GM12878 (cell line): ENCODE results near the gene CAMK2G. TPM values are rescaled to one million over a fixed set of nuclear protein-coding genes. Genes with fewer than 3 reads are reported as not detected.
"Not testable (repeated sequence)": the region's sequence is repeated elsewhere in the genome, so short reads cannot be mapped to it uniquely, and the experiment has no call there.

ENCODE experiments used
- ATAC-seq: fragments of 200-7000 bp; cut with Tn5 transposase; 3 replicates; pipeline ENCODE4 v1.9.1; 2020; ENCODE audit warnings: mild to moderate bottlenecking, moderate library complexity
- BruUV-seq: library from RNA; stranded (reverse); fragments of 400-500 nt; replicated peaks from 2 replicates; lab custom pipeline; 2021; lab: Mats Ljungman, UMichigan
- CTCF ChIA-PET: fragments of 300-600 bp; sonication (Branson Sonifier 250); formaldehyde crosslinking; extraction: SDS; loops from one replicate; lab custom pipeline; 2021; ENCODE audit warnings: inconsistent platforms; lab: Yijun Ruan, JAX
- POLR2A ChIA-PET: fragments of 350-600 bp; formaldehyde crosslinking; extraction: SDS; loops from one replicate; lab custom pipeline; 2021; ENCODE audit warnings: inconsistent platforms; lab: Charles Lee
- RAD21 ChIA-PET: fragments of 300-600 bp; sonication (Branson Sonifier 250); formaldehyde crosslinking; loops from one replicate; lab custom pipeline; 2023; ENCODE audit warnings: antibody characterized with exemption; ENCODE audit not compliant: unreplicated experiment; lab: Charles Lee
- SMC1A ChIA-PET: fragments of 300-600 bp; sonication (Branson Sonifier 250); formaldehyde crosslinking; loops from one replicate; lab custom pipeline; 2023; ENCODE audit not compliant: unreplicated experiment, uncharacterized antibody; lab: Charles Lee
- DNase-seq: peaks from one replicate; pipeline ENCODE4 v3.0.0-alpha.2; 2011; ENCODE audit warnings: low read depth, low spot score
- FAIRE-seq: peaks from 3 replicates; lab custom pipeline; 2011; peaks lifted over from hg19 to GRCh38; lab: Jason Lieb, UNC
- H2AFZ ChIP-seq: 2 replicates; pipeline ENCODE4 v1.6.0; 2011; ENCODE audit warnings: low read depth, low read length, control low read depth; ENCODE audit not compliant: control insufficient read depth
- H3K27ac ChIP-seq: 2 replicates; pipeline ENCODE4 v1.5.1; 2011; ENCODE audit warnings: control low read depth; ENCODE audit not compliant: control insufficient read depth, insufficient read depth
- H3K27me3 ChIP-seq, 2 experiments: replicated peaks in 1 of 2; 2 replicates each; pipeline versions ENCODE4 v1.6.0 to v1.6.1; 2011; ENCODE audit warnings: low read length in 1 of 2; ENCODE audit not compliant: control insufficient read depth in 2 of 2, insufficient read depth in 2 of 2
- H3K36me3 ChIP-seq, 2 experiments: 2 replicates each; pipeline ENCODE4 v1.5.1; 2011; ENCODE audit warnings: low read length in 1 of 2; ENCODE audit not compliant: control insufficient read depth in 2 of 2, insufficient read depth in 2 of 2
- H3K4me1 ChIP-seq: 2 replicates; pipeline ENCODE4 v1.6.1; 2011; ENCODE audit warnings: mild to moderate bottlenecking, low read length, moderate library complexity, mixed read lengths; ENCODE audit not compliant: control insufficient read depth, insufficient read depth
- H3K4me2 ChIP-seq: 2 replicates; pipeline ENCODE4 v1.6.0; 2011; ENCODE audit warnings: control low read depth; ENCODE audit not compliant: control insufficient read depth, insufficient read depth
- H3K4me3 ChIP-seq: fragments of 200-600 bp; sonication (generic); 2 replicates; pipeline ENCODE4 v1.5.1; 2016
- H3K79me2 ChIP-seq: 2 replicates; pipeline ENCODE4 v1.6.0; 2011; ENCODE audit warnings: low read length; ENCODE audit not compliant: control insufficient read depth, insufficient read depth
- H3K9ac ChIP-seq: 2 replicates; pipeline ENCODE4 v1.8.0; 2011; ENCODE audit warnings: low read length, control low read depth, mixed read lengths; ENCODE audit not compliant: control insufficient read depth, insufficient read depth
- H3K9me3 ChIP-seq: replicated peaks from 3 replicates; pipeline ENCODE4 v1.5.1; 2011; ENCODE audit warnings: mild to moderate bottlenecking, low read length; ENCODE audit not compliant: control insufficient read depth, insufficient read depth
- H4K20me1 ChIP-seq: 2 replicates; pipeline ENCODE4 v1.6.0; 2011; ENCODE audit not compliant: control insufficient read depth, insufficient read depth
- MLLT1 ChIP-seq: fragments of 450-650 bp; IDR thresholded peaks from 2 replicates; pipeline ENCODE4 v1.6.1; 2016; ENCODE audit warnings: mild to moderate bottlenecking
- WGBS: methylation state at CpG from one replicate; pipeline ENCODE4 v1.1.6; 2016; ENCODE audit warnings: low lambda C conversion rate; ENCODE audit not compliant: insufficient replicate concordance, insufficient coverage; ENCODE audit errors: missing lambda C conversion rate; 5-methylcytosine and 5-hydroxymethylcytosine counted together
- in situ Hi-C: fragments of 300-500 bp; cut with MboI; formaldehyde crosslinking; loops from 9 replicates; pipeline ENCODE4 v1.14.3; 2018; ENCODE audit warnings: mixed read lengths
- intact Hi-C: fragments of 100-400 bp; cut with micrococcal nuclease; formaldehyde crosslinking; loops from one replicate; pipeline ENCODE4 v1.14.2; 2022; ENCODE audit not compliant: unreplicated experiment
- polyA plus RNA-seq, 11 experiments: library from polyadenylated mRNA; depleted of rRNA in 4 of 11; unstranded in 6 of 11; stranded (reverse) in 5 of 11; fragments of >200 nt; fragmentation: Nextera tagmentation in 4 of 11; fragmentation: Illumina TruSeq in 1 of 11; extraction: Ambion mirVana in 4 of 11; extraction: Trizol in 1 of 11; gene quantifications; 1 replicate in 1 of 11; 2 replicates in 10 of 11; pipeline versions ENCODE4 v1.2.1 to v1.2.3, GENCODE V29; 2011 to 2016; ENCODE audit warnings: inconsistent platforms in 2 of 11, missing spikeins in 2 of 11, low read depth in 1 of 11
- total RNA-seq, 4 experiments: library from RNA; depleted of rRNA in 3 of 4; stranded (reverse); fragments of >200 nt in 3 of 4; fragmentation: Illumina TruSeq in 1 of 4; extraction: Trizol in 1 of 4; gene quantifications; 2 replicates each; pipeline versions ENCODE4 v1.2.1 to v1.2.3, GENCODE V29; 2013 to 2021

Gene CAMK2G
- total and polyA plus RNA-seq, 10 of the 15 experiments (the other 5 are each of a cell fraction or from before 2014, with no cell fraction given): 5.5 to 24.3 (median 16.9) TPM

- ChIA-PET SMC1A (interaction anchor here (1.5 to 2.8 kb wide), 5 partner anchors 10 to 23 kb away, joined by 3 to 15 read pairs (median 7); no protein-coding TSS in a partner anchor), CTCF (interaction anchor here (1.1 to 1.5 kb wide), 3 partner anchors 19 to 28 kb away, joined by 3 to 6 read pairs (median 3); no protein-coding TSS in a partner anchor), RAD21 (interaction anchor here (1.1 to 2.0 kb wide), 5 partner anchors 17 to 136 kb away, joined by 3 to 12 read pairs (median 4); no protein-coding TSS in a partner anchor)
- peak overlapping the region; percentile 91 for H3K4me3 ChIP-seq
- intact Hi-C loops: loop anchor here (10.0 kb wide), 1 partner anchor 132 kb away; the partner anchor contains the start of gene SYNPO2L
- not testable (repeated sequence) for FAIRE-seq, H3K27me3 ChIP-seq
- TF ChIP-seq MLLT1: peak; percentile 39; the same call in 1 of the 2 replicates
- TF ChIP-seq, all 136 proteins: peak for 1; not testable (repeated sequence) for 135
- Histone ChIP-seq H3K79me2 (peaks cover 52% of the 10 kb centered on the region), H3K4me2 (peak overlapping the region; percentile 50; the same call in 1 of the 2 replicates), H3K36me3 (peaks cover 7 to 10% of the 10 kb centered on the region in 2 experiments)
- in situ Hi-C loops, H4K20me1 ChIP-seq, H2AFZ ChIP-seq, H3K4me1 ChIP-seq, H3K27ac ChIP-seq, ATAC-seq, H3K9me3 ChIP-seq, DNase-seq, BruUV-seq, H3K9ac ChIP-seq: not testable (repeated sequence)
- POLR2A ChIA-PET: interaction anchor here (1.0 to 4.6 kb wide), 5 partner anchors 10 to 28 kb away, joined by 4 to 40 read pairs (median 5); a partner anchor contains a TSS
- WGBS: 90% methylated on average over 20 of the region's 21 CpGs
These were observed 87.1 kb downstream of the CAMK2G start for GRCh38 chr10:73787031-73787800.
